Kidney epithelial cell (primary cell): ENCODE data around the gene PADI1. TPM values are rescaled to one million over a fixed set of nuclear protein-coding genes. Genes with fewer than 3 reads are reported as not detected.

Source experiments
- DNase-seq: peaks from one replicate; pipeline ENCODE4 v3.0.0-alpha.2; 2010; ENCODE audit warnings: low read depth
- H3K27me3 ChIP-seq: 2 replicates; pipeline ENCODE4 v1.6.0; 2011; ENCODE audit warnings: low read length; ENCODE audit not compliant: control insufficient read depth, insufficient read depth
- H3K36me3 ChIP-seq: 2 replicates; pipeline ENCODE4 v1.5.1; 2011; ENCODE audit warnings: low read length; ENCODE audit not compliant: control insufficient read depth, insufficient read depth
- H3K4me3 ChIP-seq: 2 replicates; pipeline ENCODE4 v1.5.1; 2011; ENCODE audit warnings: low read depth, mild to moderate bottlenecking, control low read depth, low read length
- CTCF ChIP-seq: IDR thresholded peaks from 2 replicates; pipeline ENCODE4 v1.5.1; 2011; ENCODE audit warnings: mild to moderate bottlenecking, moderate library complexity, low read length, control low read depth, inconsistent platforms; ENCODE audit not compliant: insufficient read depth, poor library complexity, severe bottlenecking
- total RNA-seq: library from RNA; depleted of rRNA; stranded (reverse); fragments of >200 nt; gene quantifications from 2 replicates; pipeline ENCODE4 v1.2.3, GENCODE V29; 2015

Gene PADI1
- total RNA-seq, 1 donor from 2014 or later, result 2.4 TPM

GRCh38 chr1:17220287-17220686 is 15.4 kb downstream of the PADI1 start:
- Histone ChIP-seq H3K27me3 (no peaks in the 10 kb centered on the region), H3K4me3 (no peak overlapping the region), H3K36me3 (no peaks in the 10 kb centered on the region)
- TF ChIP-seq CTCF, result no peak
- no peak for DNase-seq

DNA sequence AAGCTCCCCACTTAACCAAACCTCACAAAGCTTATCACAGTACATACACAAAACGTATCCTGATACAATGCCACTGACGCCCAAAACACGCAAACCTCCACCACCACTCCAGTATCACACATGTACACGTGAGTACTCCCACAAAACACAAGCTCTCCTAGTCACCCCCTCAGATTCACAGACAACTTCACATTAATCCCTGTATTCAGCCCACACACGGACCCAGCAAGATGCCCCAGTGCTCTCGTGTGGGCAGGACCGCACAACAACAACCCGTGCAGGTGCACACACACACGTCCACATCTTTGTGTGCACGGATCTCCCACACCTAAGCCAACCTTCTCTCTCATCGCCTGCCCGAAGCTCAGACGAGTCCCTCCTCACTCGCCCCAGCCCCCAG is 17.6 kb downstream of the PADI1 start:
- Histone ChIP-seq H3K36me3 (no peaks in the 10 kb centered on the region), H3K4me3 (no peak overlapping the region), H3K27me3 (no peaks in the 10 kb centered on the region)
- TF ChIP-seq CTCF, result no peak
- no peak for DNase-seq

DNA sequence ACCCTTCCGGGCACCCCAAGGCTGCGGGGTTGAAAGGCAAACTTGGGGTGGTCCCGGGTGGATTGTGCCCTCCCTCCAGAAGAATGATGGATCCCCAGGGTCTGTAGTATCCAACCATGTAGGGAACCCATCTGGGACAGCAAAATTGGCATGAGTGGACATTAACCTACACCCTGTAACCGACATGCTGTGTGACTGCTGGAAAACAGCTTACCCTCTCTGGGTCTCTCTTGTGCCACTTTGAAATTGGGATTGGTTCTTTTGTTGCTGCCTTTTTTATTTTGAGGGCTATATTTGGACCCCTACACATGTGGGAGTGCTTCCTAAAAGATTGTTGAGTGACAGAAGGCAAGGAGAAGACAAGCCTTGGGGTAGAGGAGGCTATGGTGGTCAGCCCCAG is 19.5 kb downstream of the PADI1 start:
- Histone ChIP-seq H3K4me3 (no peak overlapping the region), H3K27me3 (no peaks in the 10 kb centered on the region), H3K36me3 (no peaks in the 10 kb centered on the region)
- TF ChIP-seq CTCF, result no peak
- DNase-seq, result no peak

GRCh38 chr1:17225140-17225539 is 20.2 kb downstream of the PADI1 start:
- no peaks in the 10 kb centered on the region for H3K36me3 ChIP-seq
- H3K4me3 ChIP-seq, result no peak overlapping the region
- DNase-seq, result no peak
- no peaks in the 10 kb centered on the region for H3K27me3 ChIP-seq
- no peak for TF ChIP-seq CTCF

- no peaks in the 10 kb centered on the region for H3K27me3 ChIP-seq
- no peak for DNase-seq
- H3K4me3 ChIP-seq, result no peak overlapping the region
- H3K36me3 ChIP-seq, result no peaks in the 10 kb centered on the region
- TF ChIP-seq CTCF, result no peak
Observed at GRCh38 chr1:17227358-17227915, 22.5 kb downstream of the PADI1 start.

GRCh38 chr1:17228619-17229018 is 23.7 kb downstream of the PADI1 start:
- Histone ChIP-seq H3K4me3 (no peak overlapping the region), H3K36me3 (no peaks in the 10 kb centered on the region), H3K27me3 (no peaks in the 10 kb centered on the region)
- TF ChIP-seq CTCF, result no peak
- no peak for DNase-seq
